Measurements from ENCODE around the gene ANKRD29. TPM values are rescaled to one million over a fixed set of nuclear protein-coding genes. Genes with fewer than 3 reads are reported as not detected.
A peak's percentile ranks its signal among the peaks of the same experiment; 100 is the strongest.

ANKRD29 gene
- total and polyA plus RNA-seq, 9 of the 15 experiments (the other 6 are each of a cell fraction or from before 2014, with no cell fraction given), result 0.36 TPM; not detected in 8

- no peak for TF ChIP-seq CREB5 (CRISPR knock-in tag; IDR thresholded peaks at IDR 0.05)
- no peak for TF ChIP-seq RERE (CRISPR knock-in tag; IDR thresholded peaks at IDR 0.05; ENCODE audit: borderline replicate concordance)
- TF ChIP-seq ZNF347 (CRISPR knock-in tag; IDR thresholded peaks at IDR 0.05; ENCODE audit: low read depth), result no peak
- no peak for TF ChIP-seq NFXL1 (CRISPR knock-in tag; IDR thresholded peaks at IDR 0.05)
- TF ChIP-seq PPARD (CRISPR knock-in tag; IDR thresholded peaks at IDR 0.05), result no peak
- TF ChIP-seq FOXK2 (conservative IDR thresholded peaks at IDR 0.05 in 1 of 2, IDR thresholded peaks at IDR 0.05 in 1 of 2; ENCODE audit: low read depth in 2 of 2), result no peak
- TF ChIP-seq, protein P1, sequence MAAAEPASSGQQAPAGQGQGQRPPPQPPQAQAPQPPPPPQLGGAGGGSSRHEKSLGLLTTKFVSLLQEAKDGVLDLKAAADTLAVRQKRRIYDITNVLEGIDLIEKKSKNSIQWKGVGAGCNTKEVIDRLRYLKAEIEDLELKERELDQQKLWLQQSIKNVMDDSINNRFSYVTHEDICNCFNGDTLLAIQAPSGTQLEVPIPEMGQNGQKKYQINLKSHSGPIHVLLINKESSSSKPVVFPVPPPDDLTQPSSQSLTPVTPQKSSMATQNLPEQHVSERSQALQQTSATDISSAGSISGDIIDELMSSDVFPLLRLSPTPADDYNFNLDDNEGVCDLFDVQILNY (CRISPR knock-in tag; IDR thresholded peaks at IDR 0.05), result no peak
- no peak for TF ChIP-seq SLC30A9 (CRISPR knock-in tag; IDR thresholded peaks at IDR 0.05)
- 0 out of 2 replicates have a peak, but pooled peaks have one; percentile 15 for TF ChIP-seq EP300 (IDR thresholded peaks at IDR 0.05; ENCODE audit: low read length)
- TF ChIP-seq NR2C1 (IDR thresholded peaks at IDR 0.05), result no peak
- no peak for TF ChIP-seq NR2C1 (tag; IDR thresholded peaks at IDR 0.05)
- no peak for TF ChIP-seq PRMT5 (CRISPR knock-in tag; IDR thresholded peaks at IDR 0.05)
- TF ChIP-seq ARID1B (IDR thresholded peaks at IDR 0.05), result peak; percentile 30; the same call in 1 of the 2 replicates
- no peak for TF ChIP-seq SUPT5H (IDR thresholded peaks at IDR 0.05)
- TF ChIP-seq ARID4B (CRISPR knock-in tag; IDR thresholded peaks at IDR 0.05), result no peak
- TF ChIP-seq ZNF431 (CRISPR knock-in tag; IDR thresholded peaks at IDR 0.05), result no peak
These were observed 36.0 kb downstream of the ANKRD29 start (continued) for GRCh38 chr18:23626451-23627279.
